DMS 273 (cell line): Measurements from ENCODE around the gene ZSWIM6.

Source experiments
- DNase-seq: peaks from one replicate; lab custom pipeline; 2025; ENCODE audit not compliant: unreplicated experiment; lab: John Stamatoyannopoulos, UW

The ZSWIM6 gene

GRCh38 chr5:61331407-61332357, at the start of gene ZSWIM6:
ZSWIM6 (plus strand) TSS chr5:61332258; CDS start chr5:61332273, 15 bp downstream.
- DNase-seq = peak; percentile 99

- DNase-seq = no peak
Observed at GRCh38 chr5:61283471-61283870, 48.6 kb upstream of the ZSWIM6 start.

GRCh38 chr5:61285531-61285930, 46.5 kb upstream of the ZSWIM6 start:
- no peak for DNase-seq

GRCh38 chr5:61286446-61287132, 45.5 kb upstream of the ZSWIM6 start:
- DNase-seq = no peak

DNA sequence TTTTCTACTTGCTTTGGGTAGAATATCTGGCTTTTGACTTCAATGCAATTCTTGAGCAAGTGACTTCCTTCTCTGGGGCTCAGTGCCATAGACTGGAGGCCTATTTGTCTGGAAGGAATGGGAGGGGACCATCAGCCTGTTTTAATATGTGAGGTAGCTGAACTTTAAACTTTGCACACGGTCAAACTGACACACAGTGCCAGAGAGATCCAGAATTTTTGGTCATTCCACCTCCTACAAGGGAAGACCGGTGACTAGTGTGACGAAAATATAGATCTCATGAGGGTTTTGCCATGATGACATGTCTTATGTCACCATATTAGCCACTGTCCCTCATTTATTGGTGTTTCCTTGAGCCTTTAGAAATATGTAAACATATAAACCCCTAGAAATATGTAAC, 44.6 kb upstream of the ZSWIM6 start:
- DNase-seq = no peak

GRCh38 chr5:61289241-61289640, 42.8 kb upstream of the ZSWIM6 start:
- DNase-seq = no peak

GRCh38 chr5:61289669-61290306, 42.3 kb upstream of the ZSWIM6 start:
- DNase-seq = no peak

GRCh38 chr5:61290791-61291210, 41.3 kb upstream of the ZSWIM6 start:
- DNase-seq = no peak

- DNase-seq = no peak
Observed at GRCh38 chr5:61292062-61292657, 39.9 kb upstream of the ZSWIM6 start.

DNA sequence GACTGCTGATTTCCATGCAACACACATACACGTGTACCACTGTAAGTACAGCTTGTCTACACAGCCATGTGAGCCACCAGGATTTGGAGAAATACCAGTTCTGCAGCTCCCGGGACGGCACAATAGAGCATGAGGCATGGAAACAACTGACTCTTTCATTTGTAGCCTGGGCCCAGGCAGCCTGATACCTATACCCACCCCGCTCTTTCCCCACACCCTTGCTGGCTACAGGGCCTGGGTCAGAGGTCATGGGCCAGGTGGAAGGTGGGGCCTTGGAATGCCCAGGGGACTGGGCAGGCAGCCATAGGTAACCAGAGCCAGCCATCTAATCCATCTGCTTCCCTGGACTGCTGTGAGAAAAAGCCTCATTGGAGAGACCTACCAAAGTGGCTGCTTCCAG, 39.0 kb upstream of the ZSWIM6 start:
- DNase-seq = peak; percentile 34

GRCh38 chr5:61293873-61294272, 38.2 kb upstream of the ZSWIM6 start:
- no peak for DNase-seq

- no peak for DNase-seq
Observed at GRCh38 chr5:61295365-61295764, 36.7 kb upstream of the ZSWIM6 start.

DNA sequence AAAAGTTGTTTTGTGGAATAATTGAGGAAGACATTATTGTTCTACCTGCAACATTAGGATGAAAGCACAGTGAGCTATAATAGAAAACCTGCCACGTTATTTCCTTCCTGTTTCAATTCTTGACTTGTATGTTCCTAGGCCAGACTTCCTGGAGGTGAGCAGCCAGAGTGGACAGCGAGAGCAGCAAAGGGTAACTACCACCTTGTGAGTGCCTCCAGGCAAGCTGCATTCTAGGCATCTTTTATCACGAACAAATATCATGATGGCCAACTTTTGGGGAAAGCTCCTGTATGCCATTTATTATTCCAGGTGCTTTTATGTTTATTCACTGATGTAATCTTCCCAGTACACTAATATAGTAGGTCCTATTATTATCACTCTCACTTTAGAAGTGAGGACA, 34.0 kb upstream of the ZSWIM6 start:
- DNase-seq = no peak

- no peak for DNase-seq
Observed at GRCh38 chr5:61298580-61298979, 33.5 kb upstream of the ZSWIM6 start.

DNA sequence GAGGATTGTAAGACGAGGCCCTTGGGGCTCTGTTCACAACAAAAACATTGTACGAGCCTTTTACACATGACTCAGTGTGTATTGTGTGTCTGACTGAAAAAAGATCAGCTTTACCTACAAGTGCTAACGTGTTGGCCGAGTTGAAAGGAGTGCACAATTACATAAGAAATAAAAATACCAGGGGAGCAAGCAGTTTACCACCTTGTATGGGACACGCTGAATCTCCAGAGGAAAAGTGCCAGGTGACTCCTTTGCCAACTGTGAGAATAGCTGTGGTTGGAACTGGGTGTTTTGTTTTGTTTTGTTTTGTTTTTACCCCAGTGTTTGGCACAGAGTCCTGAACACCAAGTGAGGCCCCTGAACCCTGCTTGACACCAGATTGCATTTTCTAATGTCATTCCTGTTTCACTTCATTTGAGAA, 32.8 kb upstream of the ZSWIM6 start:
- DNase-seq = no peak

GRCh38 chr5:61301341-61302199, 30.5 kb upstream of the ZSWIM6 start:
- DNase-seq = no peak

DNA sequence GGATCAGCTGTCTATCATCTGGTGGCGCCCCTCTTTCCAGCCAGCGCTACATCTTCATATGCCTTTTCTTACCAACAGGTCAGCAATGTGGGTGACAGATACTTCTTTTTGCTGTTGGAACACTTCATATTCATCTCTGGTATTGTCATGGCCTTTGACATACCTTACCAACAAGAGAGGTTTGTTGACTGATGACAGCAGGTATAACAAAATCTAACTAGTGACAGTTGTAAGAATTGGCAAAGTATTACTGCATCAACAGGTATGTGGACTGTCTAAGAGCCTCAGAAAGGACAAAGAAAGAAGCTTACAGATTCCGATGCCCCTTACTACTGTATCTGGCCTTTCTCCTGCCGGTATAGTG, 29.9 kb upstream of the ZSWIM6 start:
- DNase-seq = no peak

- no peak for DNase-seq
Observed at GRCh38 chr5:61303346-61303745, 28.7 kb upstream of the ZSWIM6 start.

GRCh38 chr5:61304590-61305381, 27.3 kb upstream of the ZSWIM6 start:
- DNase-seq = no peak
